Sigmoid colon (tissue), 7 donors: ENCODE measurements around the gene ARHGEF38. TPM values are rescaled to one million over a fixed set of nuclear protein-coding genes. Genes with fewer than 3 reads are reported as not detected.

ENCODE experiments used
- DNase-seq: peaks from one replicate; pipeline ENCODE4 v3.0.0-alpha.2; 2019
- H3K27ac ChIP-seq, 4 donors: fragments of 200-600 bp; sonication (generic); one replicate each; pipeline ENCODE4 v1.5.1; 2016 to 2019; ENCODE audit warnings: mild to moderate bottlenecking in 1 of 4
- H3K27me3 ChIP-seq, 3 donors: fragments of 200-600 bp; sonication (generic); one replicate each; pipeline ENCODE4 v1.5.1; 2019; ENCODE audit warnings: mild to moderate bottlenecking in 1 of 3
- H3K36me3 ChIP-seq, 4 donors: fragments of 200-600 bp; sonication (generic); one replicate each; pipeline ENCODE4 v1.5.1; 2016 to 2019
- H3K4me1 ChIP-seq, 4 donors: fragments of 200-600 bp; sonication (generic); one replicate each; pipeline ENCODE4 v1.5.1; 2017 to 2019
- H3K4me3 ChIP-seq, 4 donors: fragments of 200-600 bp; sonication (generic); one replicate each; pipeline ENCODE4 v1.5.1; 2017 to 2019; ENCODE audit warnings: mild to moderate bottlenecking in 2 of 4, moderate library complexity in 1 of 4
- H3K9me3 ChIP-seq, 4 donors: fragments of 200-600 bp in 3 of 4; sonication (generic) in 3 of 4; one replicate each; pipeline versions ENCODE4 v1.5.1 to v1.6.1; 2013 to 2019
- EP300 ChIP-seq, 4 donors: sonication (generic); formaldehyde crosslinking; IDR thresholded peaks; one replicate each; pipeline ENCODE4 v1.6.1; 2017; ENCODE audit warnings: antibody characterized with exemption in 4 of 4
- POLR2A ChIP-seq, 2 donors: fragments of 450-650 bp; IDR thresholded peaks; one replicate each; pipeline ENCODE4 v1.6.1; 2016; ENCODE audit warnings: antibody characterized with exemption in 2 of 2, mild to moderate bottlenecking in 2 of 2, moderate library complexity in 2 of 2
- POLR2AphosphoS5 ChIP-seq, 4 donors: sonication (generic); formaldehyde crosslinking; IDR thresholded peaks; one replicate each; pipeline ENCODE4 v1.6.1; 2017; ENCODE audit warnings: antibody characterized with exemption in 4 of 4
- WGBS, 2 donors: extraction: QIAGEN DNeasy Blood & Tissue Kit; methylation state at CpG; one replicate each; pipeline ENCODE4 v1.1.7; 2013; 5-methylcytosine and 5-hydroxymethylcytosine counted together
- intact Hi-C: fragments of 100-400 bp; cut with DNase I; formaldehyde crosslinking; loops from one replicate; pipeline ENCODE4 v1.15.1; 2023
- polyA plus RNA-seq, 3 donors: library from polyadenylated mRNA; stranded (reverse); fragments of 200-250 nt; gene quantifications; one replicate each; pipeline ENCODE4 v1.2.3, GENCODE V29; 2013
- total RNA-seq, 4 donors: library from RNA; depleted of rRNA; stranded (reverse); fragments of >200 nt; gene quantifications; one replicate each; pipeline ENCODE4 v1.1.0, GENCODE V29; 2016
- TF ChIP-seq, protein P1 (sequence below), 4 experiments: fragments of 450-650 bp in 3 of 4; fragments of 200-600 bp in 1 of 4; IDR thresholded peaks; one replicate each; pipeline ENCODE4 v1.5.1; 2016 to 2019; ENCODE audit warnings: antibody characterized with exemption in 4 of 4, mild to moderate bottlenecking in 3 of 4, moderate library complexity in 2 of 4
- donor health status: healthy with polysubstance abuse.
- donor health status: Bipolar disorder and iron deficiency.
- donor health status: healthy.

ARHGEF38 gene, protein sequence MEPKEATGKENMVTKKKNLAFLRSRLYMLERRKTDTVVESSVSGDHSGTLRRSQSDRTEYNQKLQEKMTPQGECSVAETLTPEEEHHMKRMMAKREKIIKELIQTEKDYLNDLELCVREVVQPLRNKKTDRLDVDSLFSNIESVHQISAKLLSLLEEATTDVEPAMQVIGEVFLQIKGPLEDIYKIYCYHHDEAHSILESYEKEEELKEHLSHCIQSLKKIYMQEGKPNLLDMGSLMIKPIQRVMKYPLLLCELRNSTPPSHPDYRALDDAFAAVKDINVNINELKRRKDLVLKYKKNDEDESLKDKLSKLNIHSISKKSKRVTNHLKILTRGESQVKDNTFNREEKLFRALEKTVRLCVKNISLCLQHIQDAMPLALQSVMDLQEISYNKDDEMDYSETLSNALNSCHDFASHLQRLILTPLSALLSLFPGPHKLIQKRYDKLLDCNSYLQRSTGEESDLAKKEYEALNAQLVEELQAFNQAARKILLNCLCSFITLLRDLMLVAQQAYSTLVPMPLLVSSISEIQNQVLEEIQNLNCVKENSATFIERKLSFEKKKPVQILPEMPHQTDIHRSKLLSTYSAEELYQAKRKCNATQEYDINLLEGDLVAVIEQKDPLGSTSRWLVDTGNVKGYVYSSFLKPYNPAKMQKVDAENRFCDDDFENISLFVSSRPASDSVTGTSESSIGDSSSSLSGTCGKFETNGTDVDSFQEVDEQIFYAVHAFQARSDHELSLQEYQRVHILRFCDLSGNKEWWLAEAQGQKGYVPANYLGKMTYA
- not detected for total RNA-seq
- 1 to 10 TPM; 1.2 to 1.9 (median 1.8) TPM for polyA plus RNA-seq

DNA sequence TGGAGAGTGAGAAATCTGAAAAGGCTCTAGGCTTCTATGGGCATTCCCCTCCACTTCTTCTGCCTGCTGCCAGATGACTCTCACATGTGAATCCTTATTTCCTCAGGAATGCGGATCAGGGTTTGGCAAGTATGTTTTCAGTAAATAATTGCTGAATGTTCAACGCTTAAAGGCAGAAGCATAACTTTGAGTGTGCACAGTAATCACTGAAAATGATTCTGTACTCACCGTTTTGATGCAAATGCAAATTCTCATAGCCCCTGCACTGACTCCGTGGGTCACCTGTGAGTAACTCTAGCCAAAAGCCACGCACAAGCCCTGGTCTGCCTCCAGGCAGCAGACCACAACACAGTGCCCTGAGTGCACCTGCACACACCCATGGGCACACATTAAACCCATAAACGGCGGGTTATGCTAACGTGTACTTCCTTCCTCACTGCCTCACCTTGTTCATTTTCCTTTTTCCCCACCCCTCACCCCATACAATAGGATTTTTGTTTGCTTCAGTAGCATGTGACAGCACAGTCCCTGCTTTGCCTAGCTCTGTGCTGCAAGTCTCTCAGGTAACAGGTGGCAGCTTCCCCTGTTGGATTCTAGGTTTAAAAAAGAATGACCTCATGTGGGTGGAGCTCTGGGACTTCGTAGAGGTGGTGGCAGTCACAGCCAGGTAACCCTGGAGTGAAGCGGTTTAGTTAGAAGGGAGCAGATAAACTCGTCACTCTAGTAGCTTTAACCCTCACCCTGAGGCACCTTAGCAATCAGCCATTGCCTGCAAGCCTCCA, at the start of gene ARHGEF38:
Gene ARHGEF38, plus strand, starts transcription at position 656 of the 782 bp plus-strand sequence. CDS start 146 bp downstream, outside the sequence.
- no peaks in the 10 kb centered on the region for H3K4me1 ChIP-seq
- H3K9me3 ChIP-seq = no peaks in the 10 kb centered on the region
- WGBS, 2 donors = 9 to 40% methylated on average over 11 of the region's 11 CpGs
- H3K27me3 ChIP-seq = no peaks in the 10 kb centered on the region
- H3K36me3 ChIP-seq = no peaks in the 10 kb centered on the region
- DNase-seq = no peak
- H3K27ac ChIP-seq = no peak within 1 kb of the TSS
- H3K4me3 ChIP-seq = no peak within 1 kb of the TSS
- intact Hi-C loops = no loop called here
- TF ChIP-seq POLR2A (IDR thresholded peaks at IDR 0.05) = peak in 1 of 2 donors; percentile 60
- TF ChIP-seq POLR2AphosphoS5 (IDR thresholded peaks at IDR 0.05) = peak in 1 of 4 donors; percentile 16
- TF ChIP-seq, protein P1, sequence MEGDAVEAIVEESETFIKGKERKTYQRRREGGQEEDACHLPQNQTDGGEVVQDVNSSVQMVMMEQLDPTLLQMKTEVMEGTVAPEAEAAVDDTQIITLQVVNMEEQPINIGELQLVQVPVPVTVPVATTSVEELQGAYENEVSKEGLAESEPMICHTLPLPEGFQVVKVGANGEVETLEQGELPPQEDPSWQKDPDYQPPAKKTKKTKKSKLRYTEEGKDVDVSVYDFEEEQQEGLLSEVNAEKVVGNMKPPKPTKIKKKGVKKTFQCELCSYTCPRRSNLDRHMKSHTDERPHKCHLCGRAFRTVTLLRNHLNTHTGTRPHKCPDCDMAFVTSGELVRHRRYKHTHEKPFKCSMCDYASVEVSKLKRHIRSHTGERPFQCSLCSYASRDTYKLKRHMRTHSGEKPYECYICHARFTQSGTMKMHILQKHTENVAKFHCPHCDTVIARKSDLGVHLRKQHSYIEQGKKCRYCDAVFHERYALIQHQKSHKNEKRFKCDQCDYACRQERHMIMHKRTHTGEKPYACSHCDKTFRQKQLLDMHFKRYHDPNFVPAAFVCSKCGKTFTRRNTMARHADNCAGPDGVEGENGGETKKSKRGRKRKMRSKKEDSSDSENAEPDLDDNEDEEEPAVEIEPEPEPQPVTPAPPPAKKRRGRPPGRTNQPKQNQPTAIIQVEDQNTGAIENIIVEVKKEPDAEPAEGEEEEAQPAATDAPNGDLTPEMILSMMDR (IDR thresholded peaks at IDR 0.05) = no peak
- TF ChIP-seq EP300 (IDR thresholded peaks at IDR 0.05) = no peak

DNA sequence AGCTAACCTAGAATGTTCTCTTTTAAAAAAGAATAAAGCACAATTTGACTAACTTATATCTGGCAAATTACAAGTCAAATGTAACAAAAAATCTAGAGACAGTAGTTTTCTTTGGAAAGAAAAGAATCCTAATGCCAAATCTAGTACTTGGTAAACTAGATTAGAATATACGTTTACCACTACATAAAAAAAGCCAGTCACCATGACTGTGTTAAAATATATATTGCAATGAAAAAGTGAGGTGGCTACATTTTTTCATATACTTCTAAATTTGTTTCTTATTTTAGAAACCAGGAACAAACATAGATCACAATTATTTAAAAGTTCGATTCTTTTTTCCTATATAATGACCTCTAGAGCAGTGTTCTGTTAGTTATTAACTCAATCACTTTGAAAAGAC, 48.9 kb upstream of the ARHGEF38 start:
- Histone ChIP-seq H3K27ac (no peak overlapping the region), H3K9me3 (no peaks in the 10 kb centered on the region), H3K4me1 (no peaks in the 10 kb centered on the region), H3K4me3 (no peak overlapping the region), H3K27me3 (no peaks in the 10 kb centered on the region), H3K36me3 (no peaks in the 10 kb centered on the region)
- intact Hi-C loops = no loop called here
- WGBS, 2 donors = 74 to 87% methylated on average over 2 of the region's 2 CpGs
- TF ChIP-seq POLR2A (IDR thresholded peaks at IDR 0.05) (no peak), POLR2AphosphoS5 (IDR thresholded peaks at IDR 0.05) (no peak), EP300 (IDR thresholded peaks at IDR 0.05) (no peak)
- TF ChIP-seq, protein P1 (IDR thresholded peaks at IDR 0.05) = no peak
- no peak for DNase-seq

DNA sequence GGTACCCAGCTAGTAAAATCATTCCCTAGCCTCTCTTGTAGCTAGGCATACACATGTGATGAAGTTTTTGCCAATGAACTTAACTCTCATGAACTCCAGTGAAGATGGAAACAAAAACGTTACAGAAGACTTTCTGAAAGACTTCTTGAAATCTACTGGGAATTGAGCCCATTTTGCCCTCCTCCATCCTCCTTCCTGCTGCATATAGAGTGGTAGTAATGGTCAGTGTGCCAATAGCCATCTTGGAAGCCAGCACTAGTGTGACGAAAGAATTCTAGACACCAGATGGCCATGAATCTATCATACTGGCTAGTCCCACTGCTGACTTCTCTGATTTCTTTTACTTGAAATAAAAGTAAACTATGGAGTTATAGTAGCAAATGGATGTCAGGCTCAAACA, 47.7 kb upstream of the ARHGEF38 start:
- H3K27ac ChIP-seq = no peak overlapping the region
- TF ChIP-seq POLR2AphosphoS5 (IDR thresholded peaks at IDR 0.05) (no peak), POLR2A (IDR thresholded peaks at IDR 0.05) (no peak), EP300 (IDR thresholded peaks at IDR 0.05) (no peak)
- TF ChIP-seq, protein P1 (IDR thresholded peaks at IDR 0.05) = no peak
- WGBS, 2 donors = 77% methylated on average over 2 of the region's 2 CpGs
- no peak overlapping the region for H3K4me3 ChIP-seq
- H3K27me3 ChIP-seq = no peaks in the 10 kb centered on the region
- no peak for DNase-seq
- intact Hi-C loops = no loop called here
- no peaks in the 10 kb centered on the region for H3K4me1 ChIP-seq
- H3K36me3 ChIP-seq = no peaks in the 10 kb centered on the region
- no peaks in the 10 kb centered on the region for H3K9me3 ChIP-seq

DNA sequence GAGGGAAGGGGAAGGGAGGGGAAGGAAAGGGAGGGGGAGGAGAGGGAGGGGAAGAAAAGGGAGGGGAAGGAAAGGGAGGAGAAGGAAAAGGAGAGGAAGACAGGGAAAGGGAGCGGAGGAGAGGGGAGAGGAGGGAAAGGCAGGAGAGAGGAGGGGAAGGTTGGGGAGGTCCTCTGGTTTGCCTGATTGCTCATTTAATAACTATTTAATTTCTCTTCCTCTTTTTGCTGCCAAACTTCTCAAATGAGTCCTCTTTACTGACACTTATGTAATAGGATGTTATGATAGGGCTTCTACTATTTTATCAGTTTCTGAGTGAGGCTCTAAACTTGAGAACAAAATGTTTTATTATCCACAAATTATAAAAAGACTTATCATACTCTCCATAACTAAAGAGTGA, 43.1 kb upstream of the ARHGEF38 start:
- intact Hi-C loops = no loop called here
- Histone ChIP-seq H3K9me3 (no peaks in the 10 kb centered on the region), H3K4me1 (no peaks in the 10 kb centered on the region), H3K27ac (no peak overlapping the region), H3K4me3 (no peak overlapping the region), H3K36me3 (no peaks in the 10 kb centered on the region), H3K27me3 (no peaks in the 10 kb centered on the region)
- TF ChIP-seq POLR2AphosphoS5 (IDR thresholded peaks at IDR 0.05) (no peak), EP300 (IDR thresholded peaks at IDR 0.05) (no peak), POLR2A (IDR thresholded peaks at IDR 0.05) (no peak)
- TF ChIP-seq, protein P1 (IDR thresholded peaks at IDR 0.05) = no peak
- 58 to 76% methylated on average over 1 of the region's 1 CpG for WGBS, 2 donors
- DNase-seq = no peak
